HG02970 (cell line): ENCODE measurements around the gene PDCD7.
"Not testable (repeated sequence)": the region's sequence is repeated elsewhere in the genome, so short reads cannot be mapped to it uniquely, and the experiment has no call there.

Source experiments
- ATAC-seq: cut with Tn5 transposase; IDR thresholded peaks from one replicate; pipeline ENCODE4 v1.9.1; 2021; ENCODE audit warnings: mild to moderate bottlenecking, moderate library complexity, moderate number of reproducible peaks; ENCODE audit not compliant: unreplicated experiment, low FRiP score

The PDCD7 gene

DNA sequence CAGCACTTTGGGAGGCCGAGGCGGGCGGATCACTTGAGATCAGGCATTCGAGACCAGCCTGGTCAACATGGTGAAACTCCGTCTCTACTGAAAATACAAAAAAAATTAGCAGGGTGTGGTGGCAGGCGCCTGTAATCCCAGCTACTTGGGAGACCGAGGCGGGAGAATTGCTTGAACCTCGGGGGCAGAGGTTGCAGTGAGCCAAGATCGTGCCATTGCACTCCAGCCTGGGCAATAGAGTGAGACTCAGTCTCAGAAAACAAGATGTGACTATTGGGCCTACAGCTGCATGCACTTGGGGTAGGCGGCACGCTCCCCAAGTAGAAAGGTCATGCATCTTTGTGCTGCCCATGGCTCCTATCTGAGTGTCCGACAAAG, 39.8 kb downstream of the PDCD7 start:
- not testable (repeated sequence) for ATAC-seq

DNA sequence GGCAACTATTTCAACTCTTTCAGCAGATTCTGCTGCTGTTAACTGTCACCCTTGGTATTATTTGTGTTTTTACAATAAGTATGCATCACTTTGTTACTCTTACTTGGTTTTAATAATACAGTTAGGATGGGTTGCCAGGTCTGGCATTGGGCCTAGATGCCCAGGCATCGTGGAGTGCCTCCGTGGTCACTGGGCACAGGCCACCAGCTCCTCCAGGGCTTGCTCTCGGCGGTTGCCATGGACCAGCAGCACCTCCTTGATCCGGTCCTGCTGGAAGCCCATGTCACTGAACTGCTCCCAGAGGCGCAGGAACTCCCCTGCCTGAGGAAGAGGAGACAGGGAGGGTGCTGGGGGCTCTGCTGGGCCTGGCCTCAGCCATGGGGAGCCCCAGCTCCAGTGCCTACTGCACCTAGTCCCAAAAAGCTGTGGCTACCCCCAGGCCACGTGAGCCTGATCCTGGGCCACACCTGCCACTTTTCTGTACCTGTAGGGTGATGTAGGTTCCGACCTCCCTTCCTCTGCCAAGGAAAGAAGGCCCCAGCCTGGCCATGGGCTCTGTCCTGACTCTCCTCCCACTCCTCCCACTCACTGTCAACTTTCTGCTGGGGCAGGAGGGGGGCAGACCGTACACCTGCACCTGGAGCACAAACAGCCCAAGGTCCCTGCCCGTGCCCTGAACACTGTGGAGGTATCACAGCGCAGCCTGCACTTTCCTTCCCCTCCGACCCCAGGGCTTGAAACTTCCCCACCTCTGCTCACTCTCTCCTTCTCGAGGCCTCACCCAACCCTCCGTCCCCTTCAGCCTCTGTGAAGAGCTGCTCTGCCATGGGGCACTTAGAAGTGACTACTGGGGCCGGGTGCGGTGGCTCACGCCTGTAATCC, 40.5 kb downstream of the PDCD7 start:
- no peak for ATAC-seq

- no peak for ATAC-seq
Measured at GRCh38 chr15:65091946-65092770, 41.5 kb downstream of the PDCD7 start.

- ATAC-seq = no peak
Measured at GRCh38 chr15:65089206-65089824, 44.3 kb downstream of the PDCD7 start.

DNA sequence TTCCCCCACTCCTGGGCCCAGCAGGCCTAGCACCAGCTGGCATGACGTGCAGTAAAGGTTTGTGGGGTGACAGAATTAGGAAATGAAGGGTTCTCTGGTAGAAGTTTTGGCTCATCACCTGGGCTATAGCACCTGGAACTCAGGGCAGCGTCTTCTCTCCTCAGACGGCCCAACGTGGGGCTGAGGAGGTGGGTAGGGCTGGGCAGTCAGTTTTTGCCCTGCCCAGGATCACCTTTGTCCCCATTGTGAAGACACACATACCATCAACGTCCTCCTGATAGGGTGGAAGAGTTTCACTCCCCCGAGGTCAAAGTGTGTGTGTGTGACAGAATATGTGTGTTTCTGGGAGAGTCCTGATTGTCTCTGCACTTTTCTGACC, 45.0 kb downstream of the PDCD7 start:
- no peak for ATAC-seq

GRCh38 chr15:65087873-65088642, 45.5 kb downstream of the PDCD7 start:
- no peak for ATAC-seq

DNA sequence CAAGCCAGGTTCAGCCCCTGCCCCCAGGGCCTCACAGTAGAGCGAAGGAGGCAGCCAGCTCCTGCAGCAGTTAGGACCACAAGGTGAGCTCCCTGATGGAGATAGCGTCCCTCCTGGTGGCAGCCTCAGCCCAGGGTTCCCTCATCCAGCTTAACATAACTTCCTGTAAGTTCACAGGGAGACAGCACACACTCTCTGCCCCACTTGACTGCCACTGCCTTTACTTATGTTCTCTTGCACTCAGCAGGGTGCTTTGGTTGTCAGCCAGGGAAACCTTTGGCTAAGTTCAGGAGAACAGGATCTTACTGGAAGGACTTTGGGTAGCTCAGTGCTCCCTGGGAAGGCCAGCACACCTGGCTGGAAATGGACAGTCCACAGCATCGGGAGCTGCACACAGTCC, 46.2 kb downstream of the PDCD7 start:
- no peak for ATAC-seq

DNA sequence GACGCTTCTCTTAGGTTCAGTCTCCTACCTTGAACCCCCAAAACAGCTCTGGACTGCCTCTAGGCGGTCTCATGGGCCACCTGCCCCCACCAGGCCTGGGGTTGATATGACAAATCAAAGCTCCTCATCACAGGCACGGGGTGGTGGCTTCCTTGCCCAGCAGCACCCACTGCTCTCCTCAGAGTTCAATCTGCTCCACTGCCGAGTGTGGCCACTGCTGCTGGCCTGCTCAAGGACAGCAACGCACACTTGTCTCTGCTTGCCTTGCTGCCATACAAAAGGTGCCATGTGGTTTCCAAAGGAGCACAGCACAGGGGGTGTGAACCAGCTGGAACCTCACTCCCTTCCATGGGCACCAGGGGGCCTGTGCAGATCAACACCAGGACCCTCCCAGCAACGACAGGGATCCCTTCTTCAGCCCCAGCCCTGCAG, 46.9 kb downstream of the PDCD7 start:
- no peak for ATAC-seq

GRCh38 chr15:65085990-65086679, 47.5 kb downstream of the PDCD7 start:
- no peak for ATAC-seq

DNA sequence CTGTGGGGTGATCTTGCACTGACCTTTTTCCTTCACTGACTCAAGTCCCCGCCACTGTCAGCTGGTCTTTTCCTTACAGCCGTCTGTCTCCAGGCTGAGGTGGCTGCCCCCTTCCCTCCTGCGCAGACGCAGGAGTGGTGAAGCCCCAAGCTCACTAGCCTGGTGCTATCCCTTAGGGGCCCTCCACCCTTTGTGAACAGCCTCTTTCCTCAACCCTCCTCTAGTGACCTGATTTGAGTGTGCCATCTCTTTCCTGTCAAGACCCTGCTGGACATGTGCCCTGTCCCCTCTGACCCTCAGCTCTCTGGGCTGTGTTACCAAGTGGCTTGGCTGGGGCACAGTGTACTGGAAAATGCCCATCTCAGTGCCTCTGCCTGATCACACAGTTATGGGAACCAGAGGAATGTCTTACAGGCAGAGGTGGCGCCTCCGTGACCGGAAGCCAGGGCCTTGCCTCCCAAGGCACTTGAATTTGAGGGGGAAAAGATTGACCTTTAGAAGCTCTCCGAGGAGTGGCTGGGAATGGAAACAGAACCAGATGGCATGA, 48.3 kb downstream of the PDCD7 start:
- ATAC-seq = no peak

- no peak for ATAC-seq
Measured at GRCh38 chr15:65084500-65085206, 49.0 kb downstream of the PDCD7 start.

DNA sequence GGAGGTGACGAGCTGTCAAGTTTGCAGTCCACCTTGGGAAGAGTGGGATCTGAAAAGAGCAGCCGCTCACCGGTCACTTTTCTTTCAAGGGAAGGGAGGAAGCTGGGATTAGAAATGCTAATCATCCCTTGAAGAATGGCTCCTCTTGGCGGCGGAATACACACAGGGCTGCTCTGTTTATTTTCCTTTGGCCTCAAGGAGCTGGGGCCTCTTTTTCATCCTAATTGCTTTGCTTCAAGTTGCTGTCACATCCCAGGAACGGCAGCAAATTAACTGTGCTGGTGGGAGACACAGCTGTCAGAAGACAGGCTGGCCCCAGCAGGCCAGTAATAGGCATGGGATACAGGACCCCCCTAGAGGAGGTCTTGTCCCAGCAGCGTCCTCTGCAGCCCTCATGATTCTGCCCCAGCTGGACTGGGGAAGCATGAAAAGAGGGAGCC, 50.3 kb downstream of the PDCD7 start:
- no peak for ATAC-seq

- ATAC-seq = no peak
Measured at GRCh38 chr15:65082303-65082953, 51.2 kb downstream of the PDCD7 start.

DNA sequence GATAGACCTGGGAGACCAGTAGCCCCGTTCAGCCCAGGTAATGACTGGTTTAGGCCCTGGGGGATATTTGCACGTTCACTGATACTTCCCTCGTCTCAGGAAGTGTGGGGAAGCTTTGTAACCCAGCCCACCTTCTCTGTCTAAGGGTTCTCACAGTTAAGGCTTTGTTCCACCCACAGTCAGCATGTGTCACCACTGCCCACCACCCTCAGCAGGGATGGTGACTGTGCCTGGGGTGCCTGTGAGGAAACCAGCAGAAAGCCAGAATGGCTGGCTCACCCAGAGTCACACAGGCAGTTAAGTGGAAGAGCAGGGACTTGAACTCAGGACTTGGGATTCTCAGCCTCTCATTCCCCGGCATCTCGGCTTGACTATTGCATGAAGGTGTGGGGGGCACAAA, 51.9 kb downstream of the PDCD7 start:
- no peak for ATAC-seq

DNA sequence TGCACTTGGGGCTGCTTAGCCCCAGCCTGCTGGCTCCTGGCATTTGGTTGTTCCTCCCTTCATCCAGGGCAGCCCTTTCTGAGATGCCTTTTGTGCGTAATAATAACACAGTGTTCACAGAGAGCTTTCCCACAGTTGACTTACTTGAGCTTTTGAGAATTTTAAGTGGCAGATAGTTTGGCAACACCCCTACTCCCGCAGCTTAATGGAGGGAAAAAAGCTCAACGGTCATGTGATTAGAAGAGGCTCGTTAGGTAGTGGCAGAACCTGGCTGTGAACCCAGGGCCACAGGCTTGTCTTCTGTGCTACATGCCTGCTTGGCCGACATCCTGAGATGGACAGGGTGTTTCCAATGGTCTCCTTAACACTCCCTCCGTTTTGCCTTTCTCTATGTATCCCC, 52.3 kb downstream of the PDCD7 start:
- ATAC-seq = no peak

DNA sequence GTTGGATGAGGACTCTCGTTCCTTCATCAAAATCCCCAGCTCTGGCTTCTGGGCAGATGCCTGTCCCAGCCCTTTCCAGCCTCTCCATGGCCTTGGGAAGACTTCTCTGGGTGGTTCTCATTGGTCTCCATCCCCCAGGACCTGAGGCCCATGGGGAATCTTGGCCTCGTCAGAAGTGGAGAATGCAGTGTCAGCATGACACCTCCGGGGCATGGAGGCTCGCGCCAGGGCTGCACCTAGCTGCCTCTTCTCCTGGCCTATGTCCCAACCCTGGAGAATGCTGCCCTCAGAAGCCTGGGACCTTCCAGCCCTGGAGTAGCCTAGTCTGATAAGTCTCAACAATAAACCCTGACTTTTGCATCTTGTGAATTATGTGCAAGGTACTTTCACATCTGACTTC, 54.0 kb downstream of the PDCD7 start:
- no peak for ATAC-seq

GRCh38 chr15:65077981-65078352, 55.6 kb downstream of the PDCD7 start:
- no peak for ATAC-seq

GRCh38 chr15:65077291-65077980, 56.2 kb downstream of the PDCD7 start:
- ATAC-seq = no peak
